ENCODE data around the gene CPNE7. TPM values are rescaled to one million over a fixed set of nuclear protein-coding genes. Genes with fewer than 3 reads are reported as not detected.

The CPNE7 gene
- polyA plus RNA-seq, 3 donors = not detected

GRCh38 chr16:89541792-89542191 is 33.8 kb upstream of the CPNE7 start:
- no peak for DNase-seq
- Histone ChIP-seq H3K27me3 (ENCODE audit: control insufficient read depth in 2 of 2, insufficient read depth in 2 of 2, low read length in 2 of 2) (no peaks in the 10 kb centered on the region), H3K4me1 (ENCODE audit: control insufficient read depth in 1 of 2, insufficient read depth in 2 of 2, low read length in 2 of 2) (no peaks in the 10 kb centered on the region), H3K9ac (ENCODE audit: insufficient read depth, low read length, poor library complexity, severe bottlenecking) (no peak overlapping the region), H3K27ac (ENCODE audit: low read depth in 1 of 2, low read length in 2 of 2) (no peak overlapping the region), H3K9me3 (replicated peaks in 1 of 2; ENCODE audit: control insufficient read depth in 1 of 2, insufficient read depth in 1 of 2, low read length in 2 of 2) (no peaks in the 10 kb centered on the region), H3K79me2 (ENCODE audit: insufficient read depth, low read length) (no peaks in the 10 kb centered on the region), H4K20me1 (ENCODE audit: insufficient read depth, low read length) (peaks cover 3% of the 10 kb centered on the region), H2AFZ (ENCODE audit: insufficient read depth, low read depth, low read length, poor library complexity, severe bottlenecking) (no peak overlapping the region), H3K4me2 (replicated peaks; ENCODE audit: extremely low read depth, low read length, poor library complexity, severe bottlenecking) (no peak overlapping the region), H3K36me3 (replicated peaks in 1 of 2; ENCODE audit: control insufficient read depth in 1 of 2, insufficient read depth in 2 of 2, low read length in 2 of 2) (peaks cover 56 to 74% of the 10 kb centered on the region in 2 donors), H3K4me3 (replicated peaks in 1 of 3; ENCODE audit: low read depth in 2 of 3, low read length in 3 of 3) (no peak overlapping the region)
- Mint-ChIP-seq H3K4me1 (no peaks in the 10 kb centered on the region), H3K4me3 (no peak overlapping the region), H3K9me3 (peaks cover 0 to 2% (median 0%) of the 10 kb centered on the region in 7 donors), H3K36me3 (peaks cover 57 to 82% of the 10 kb centered on the region in 2 donors), H3K27me3 (ENCODE audit: low read depth in 3 of 3) (no peaks in the 10 kb centered on the region), H3K27ac (peak overlapping the region in 2 of 7 donors; percentile 31 to 46)
- WGBS (ENCODE audit: insufficient coverage) = 97% methylated on average over 21 of the region's 21 CpGs
- no peak for TF ChIP-seq CTCF (IDR thresholded peaks at IDR 0.05)
- intact Hi-C loops (cut with micrococcal nuclease) = no loop called here

GRCh38 chr16:89544113-89544512 is 31.4 kb upstream of the CPNE7 start:
- H4K20me1 ChIP-seq (ENCODE audit: insufficient read depth, low read length) = no peaks in the 10 kb centered on the region
- TF ChIP-seq CTCF (IDR thresholded peaks at IDR 0.05) = no peak
- H3K27ac ChIP-seq (ENCODE audit: low read depth in 1 of 2, low read length in 2 of 2) = no peak overlapping the region
- peaks cover 0 to 1% (median 0%) of the 10 kb centered on the region in 7 donors for H3K9me3 Mint-ChIP-seq
- no peak overlapping the region for H3K4me3 ChIP-seq (replicated peaks in 1 of 3; ENCODE audit: low read depth in 2 of 3, low read length in 3 of 3)
- no peaks in the 10 kb centered on the region for H3K4me1 Mint-ChIP-seq
- H3K27me3 Mint-ChIP-seq (ENCODE audit: low read depth in 3 of 3) = no peaks in the 10 kb centered on the region
- no peak for DNase-seq
- H3K9ac ChIP-seq (ENCODE audit: insufficient read depth, low read length, poor library complexity, severe bottlenecking) = no peak overlapping the region
- H3K9me3 ChIP-seq (replicated peaks in 1 of 2; ENCODE audit: control insufficient read depth in 1 of 2, insufficient read depth in 1 of 2, low read length in 2 of 2) = no peaks in the 10 kb centered on the region
- no peak overlapping the region for H3K4me2 ChIP-seq (replicated peaks; ENCODE audit: extremely low read depth, low read length, poor library complexity, severe bottlenecking)
- H3K27me3 ChIP-seq (ENCODE audit: control insufficient read depth in 2 of 2, insufficient read depth in 2 of 2, low read length in 2 of 2) = no peaks in the 10 kb centered on the region
- no peaks in the 10 kb centered on the region for H3K79me2 ChIP-seq (ENCODE audit: insufficient read depth, low read length)
- no peak overlapping the region for H3K27ac Mint-ChIP-seq
- H3K4me3 Mint-ChIP-seq = no peak overlapping the region
- intact Hi-C loops (cut with micrococcal nuclease) = no loop called here
- 98% methylated on average over 10 of the region's 11 CpGs for WGBS (ENCODE audit: insufficient coverage)
- H3K36me3 Mint-ChIP-seq = peaks cover 61 to 82% of the 10 kb centered on the region in 2 donors
- H2AFZ ChIP-seq (ENCODE audit: insufficient read depth, low read depth, low read length, poor library complexity, severe bottlenecking) = no peak overlapping the region
- H3K4me1 ChIP-seq (ENCODE audit: control insufficient read depth in 1 of 2, insufficient read depth in 2 of 2, low read length in 2 of 2) = no peaks in the 10 kb centered on the region
- H3K36me3 ChIP-seq (replicated peaks in 1 of 2; ENCODE audit: control insufficient read depth in 1 of 2, insufficient read depth in 2 of 2, low read length in 2 of 2) = peaks cover 57 to 81% of the 10 kb centered on the region in 2 donors
